KG1 (cell line): Measurements from ENCODE around the gene SEPTIN10.

Experiments
- DNase-seq: peaks from one replicate; lab custom pipeline; 2025; lab: John Stamatoyannopoulos, UW

SEPTIN10 gene

GRCh38 chr2:109497911-109498870 is 115.6 kb downstream of the SEPTIN10 start:
- DNase-seq, result no peak

- DNase-seq, result no peak
Measured at GRCh38 chr2:109497463-109497862, 116.3 kb downstream of the SEPTIN10 start.

- DNase-seq, result no peak
Measured at GRCh38 chr2:109494351-109494750, 119.4 kb downstream of the SEPTIN10 start.

GRCh38 chr2:109493176-109493935 is 120.4 kb downstream of the SEPTIN10 start:
- DNase-seq, result no peak
